Adrenal gland (tissue), 12 donors: ENCODE measurements around the gene CAMTA1. TPM values are rescaled to one million over a fixed set of nuclear protein-coding genes. Genes with fewer than 3 reads are reported as not detected.

Experiments used
- DNase-seq, 7 donors: peaks; one replicate each; pipeline ENCODE4 v3.0.0-alpha.2; 2019 to 2020
- H3K27ac ChIP-seq, 5 donors: fragments of 200-600 bp; sonication (generic) in 4 of 5; 1 replicate in 3 of 5; 2 replicates in 2 of 5; pipeline versions ENCODE4 v1.5.1 to v1.8.0; 2016 to 2020; ENCODE audit warnings: mild to moderate bottlenecking in 1 of 5
- H3K27me3 ChIP-seq: fragments of 200-600 bp; 2 replicates; pipeline ENCODE4 v1.8.0; 2021
- H3K36me3 ChIP-seq, 2 donors: fragments of 200-600 bp; replicated peaks in 1 of 2; 1 replicate in 1 of 2; 2 replicates in 1 of 2; pipeline versions ENCODE4 v1.5.1 to v1.8.0; 2018 to 2022
- H3K4me1 ChIP-seq, 2 donors: fragments of 200-600 bp; replicated peaks in 1 of 2; 1 replicate in 1 of 2; 2 replicates in 1 of 2; pipeline versions ENCODE4 v1.5.1 to v1.8.0; 2018 to 2021
- H3K4me3 ChIP-seq, 4 donors: fragments of 200-600 bp; sonication (generic) in 3 of 4; one replicate each; pipeline ENCODE4 v1.5.1; 2016 to 2018
- H3K9me3 ChIP-seq, 3 donors: fragments of 200-600 bp; sonication (generic) in 1 of 3; replicated peaks in 1 of 3; 1 replicate in 2 of 3; 2 replicates in 1 of 3; pipeline versions ENCODE4 v1.5.1 to v1.8.0; 2016 to 2021
- POLR2A ChIP-seq, 2 donors: fragments of 450-650 bp; IDR thresholded peaks; one replicate each; pipeline ENCODE4 v1.6.1; 2017; ENCODE audit warnings: antibody characterized with exemption in 2 of 2, mild to moderate bottlenecking in 2 of 2, moderate library complexity in 1 of 2
- WGBS, 4 donors: extraction: QIAGEN DNeasy Blood & Tissue Kit in 2 of 4; methylation state at CpG; one replicate each; pipeline versions ENCODE4 v1.1.5 to v1.1.7; 2013 to 2017; 5-methylcytosine and 5-hydroxymethylcytosine counted together
- intact Hi-C, 2 donors: fragments of 100-400 bp; cut with DNase I; formaldehyde crosslinking; loops; one replicate each; pipeline versions ENCODE4 v1.14.1 to v1.15.0; 2022 to 2023
- polyA plus RNA-seq, 3 donors: library from polyadenylated mRNA; stranded (reverse); fragments of 200-250 nt in 2 of 3; fragments of 350-450 nt in 1 of 3; fragmentation: Illumina TruSeq in 1 of 3; extraction: RNeasy Lipid Tissue Mini Kit (QIAGEN cat#74804) in 1 of 3; gene quantifications; one replicate each; pipeline ENCODE4 v1.2.3, GENCODE V29; 2013 to 2014
- total RNA-seq, 9 donors: library from RNA; depleted of rRNA in 4 of 9; stranded (reverse); fragments of >200 nt in 4 of 9; fragments of 120-200 nt in 1 of 9; fragmentation: NEBNext Ultra II Directional in 1 of 9; extraction: Animal tissue kit (Norgen Biotek cat#: 25700) in 1 of 9; gene quantifications; one replicate each; pipeline versions ENCODE4 v1.1.0 to v1.2.4, GENCODE V29; 2013 to 2023
- TF ChIP-seq, protein P1 (sequence below), 6 experiments: fragments of 450-650 bp in 4 of 6; fragments of 200-600 bp in 2 of 6; sonication (generic) in 1 of 6; IDR thresholded peaks; 1 replicate in 5 of 6; 2 replicates in 1 of 6; pipeline versions ENCODE4 v1.5.1 to v1.8.0; 2016 to 2021; ENCODE audit warnings: antibody characterized with exemption in 6 of 6, mild to moderate bottlenecking in 2 of 6, moderate library complexity in 1 of 6
- donor health status: healthy with polysubstance abuse.
- donor health status: Bipolar disorder and iron deficiency.
- donor health status: DM: yes; HTN: yes; CAD: no.
- donor health status: DM: no; HTN: no; CAD: no.
- donor health status: DM: no; HTN: no; CAD: no.
- donor health status: DM: yes; HTN: yes; CAD: no.

The CAMTA1 gene
- total and polyA plus RNA-seq, 12 donors, result 62.9 to 141 (median 96.9) TPM

GRCh38 chr1:7227654-7228053 is 442.4 kb downstream of the CAMTA1 start:
- TF ChIP-seq, protein P1, sequence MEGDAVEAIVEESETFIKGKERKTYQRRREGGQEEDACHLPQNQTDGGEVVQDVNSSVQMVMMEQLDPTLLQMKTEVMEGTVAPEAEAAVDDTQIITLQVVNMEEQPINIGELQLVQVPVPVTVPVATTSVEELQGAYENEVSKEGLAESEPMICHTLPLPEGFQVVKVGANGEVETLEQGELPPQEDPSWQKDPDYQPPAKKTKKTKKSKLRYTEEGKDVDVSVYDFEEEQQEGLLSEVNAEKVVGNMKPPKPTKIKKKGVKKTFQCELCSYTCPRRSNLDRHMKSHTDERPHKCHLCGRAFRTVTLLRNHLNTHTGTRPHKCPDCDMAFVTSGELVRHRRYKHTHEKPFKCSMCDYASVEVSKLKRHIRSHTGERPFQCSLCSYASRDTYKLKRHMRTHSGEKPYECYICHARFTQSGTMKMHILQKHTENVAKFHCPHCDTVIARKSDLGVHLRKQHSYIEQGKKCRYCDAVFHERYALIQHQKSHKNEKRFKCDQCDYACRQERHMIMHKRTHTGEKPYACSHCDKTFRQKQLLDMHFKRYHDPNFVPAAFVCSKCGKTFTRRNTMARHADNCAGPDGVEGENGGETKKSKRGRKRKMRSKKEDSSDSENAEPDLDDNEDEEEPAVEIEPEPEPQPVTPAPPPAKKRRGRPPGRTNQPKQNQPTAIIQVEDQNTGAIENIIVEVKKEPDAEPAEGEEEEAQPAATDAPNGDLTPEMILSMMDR (IDR thresholded peaks at IDR 0.05), result no peak
- no peaks in the 10 kb centered on the region for H3K36me3 ChIP-seq
- 87 to 95% (median 93%) methylated on average over 4 to 5 of the region's 5 CpGs for WGBS, 4 donors
- intact Hi-C loops, result loop anchor here (10.0 kb wide), 2 partner anchors 183 to 417 kb away; no protein-coding TSS in a partner anchor
- H3K27ac ChIP-seq, result no peak overlapping the region
- H3K27me3 ChIP-seq, result no peaks in the 10 kb centered on the region
- H3K4me3 ChIP-seq, result no peak overlapping the region
- H3K4me1 ChIP-seq, result no peaks in the 10 kb centered on the region
- DNase-seq, result peak in 1 of 7 donors; percentile 17
- H3K9me3 ChIP-seq, result no peaks in the 10 kb centered on the region

DNA sequence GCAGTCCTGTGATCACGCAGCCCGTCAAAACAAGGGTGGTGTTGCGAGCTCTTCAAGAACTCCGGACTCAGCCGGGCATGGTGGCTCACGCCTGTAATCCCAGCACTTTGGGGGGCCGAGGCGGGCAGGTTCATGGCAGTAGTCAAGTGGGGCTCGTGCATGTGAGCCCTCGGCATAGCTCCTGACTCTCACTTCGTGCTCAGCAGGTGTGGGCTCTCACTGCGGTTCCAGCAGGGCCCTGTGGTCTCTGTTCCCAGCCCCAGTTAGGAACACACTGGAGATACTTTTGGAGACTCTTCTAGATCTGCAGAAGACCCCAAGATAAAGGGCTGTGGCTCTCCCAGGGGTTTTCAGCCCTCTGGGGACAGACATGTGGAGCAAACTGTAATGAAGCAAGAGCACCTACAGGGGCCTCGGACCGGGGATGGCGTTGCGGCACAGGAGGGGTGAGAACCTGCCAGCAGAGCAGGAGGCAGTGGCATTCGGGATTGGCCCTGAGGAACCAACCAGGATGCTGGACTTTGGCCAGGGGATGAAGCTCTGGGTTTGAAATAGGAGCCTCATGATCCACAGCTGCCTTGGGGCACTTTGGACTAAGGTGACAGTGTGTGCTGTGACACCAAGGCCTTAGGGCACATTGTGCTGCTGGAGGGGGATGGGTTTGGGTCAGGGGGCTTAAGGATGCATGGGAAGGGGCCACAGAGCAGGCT is 443.2 kb downstream of the CAMTA1 start:
- 76 to 85% (median 81%) methylated on average over 6 to 17 of the region's 17 CpGs for WGBS, 4 donors
- intact Hi-C loops, result loop anchor here (10.0 kb wide), 2 partner anchors 184 to 416 kb away; no protein-coding TSS in a partner anchor
- H3K27ac ChIP-seq, result no peak overlapping the region
- no peaks in the 10 kb centered on the region for H3K4me1 ChIP-seq
- no peaks in the 10 kb centered on the region for H3K9me3 ChIP-seq
- no peaks in the 10 kb centered on the region for H3K36me3 ChIP-seq
- peak in 1 of 7 donors; percentile 43 for DNase-seq
- no peak overlapping the region for H3K4me3 ChIP-seq
- TF ChIP-seq, protein P1 (IDR thresholded peaks at IDR 0.05), result no peak
- TF ChIP-seq POLR2A (IDR thresholded peaks at IDR 0.05), result no peak
- H3K27me3 ChIP-seq, result no peaks in the 10 kb centered on the region

- Histone ChIP-seq H3K27me3 (no peaks in the 10 kb centered on the region), H3K9me3 (no peaks in the 10 kb centered on the region), H3K36me3 (no peaks in the 10 kb centered on the region), H3K27ac (no peak overlapping the region), H3K4me3 (no peak overlapping the region), H3K4me1 (no peaks in the 10 kb centered on the region)
- WGBS, 4 donors, result 74 to 80% (median 77%) methylated on average over 3 to 4 of the region's 4 CpGs
- peak in 2 of 7 donors; percentile 5 to 15 for DNase-seq
- intact Hi-C loops, result loop anchor here (10.0 kb wide), 2 partner anchors 184 to 416 kb away; no protein-coding TSS in a partner anchor
- TF ChIP-seq, protein P1 (IDR thresholded peaks at IDR 0.05), result no peak
- no peak for TF ChIP-seq POLR2A (IDR thresholded peaks at IDR 0.05)
Observed at GRCh38 chr1:7229186-7229585, 443.9 kb downstream of the CAMTA1 start.

DNA sequence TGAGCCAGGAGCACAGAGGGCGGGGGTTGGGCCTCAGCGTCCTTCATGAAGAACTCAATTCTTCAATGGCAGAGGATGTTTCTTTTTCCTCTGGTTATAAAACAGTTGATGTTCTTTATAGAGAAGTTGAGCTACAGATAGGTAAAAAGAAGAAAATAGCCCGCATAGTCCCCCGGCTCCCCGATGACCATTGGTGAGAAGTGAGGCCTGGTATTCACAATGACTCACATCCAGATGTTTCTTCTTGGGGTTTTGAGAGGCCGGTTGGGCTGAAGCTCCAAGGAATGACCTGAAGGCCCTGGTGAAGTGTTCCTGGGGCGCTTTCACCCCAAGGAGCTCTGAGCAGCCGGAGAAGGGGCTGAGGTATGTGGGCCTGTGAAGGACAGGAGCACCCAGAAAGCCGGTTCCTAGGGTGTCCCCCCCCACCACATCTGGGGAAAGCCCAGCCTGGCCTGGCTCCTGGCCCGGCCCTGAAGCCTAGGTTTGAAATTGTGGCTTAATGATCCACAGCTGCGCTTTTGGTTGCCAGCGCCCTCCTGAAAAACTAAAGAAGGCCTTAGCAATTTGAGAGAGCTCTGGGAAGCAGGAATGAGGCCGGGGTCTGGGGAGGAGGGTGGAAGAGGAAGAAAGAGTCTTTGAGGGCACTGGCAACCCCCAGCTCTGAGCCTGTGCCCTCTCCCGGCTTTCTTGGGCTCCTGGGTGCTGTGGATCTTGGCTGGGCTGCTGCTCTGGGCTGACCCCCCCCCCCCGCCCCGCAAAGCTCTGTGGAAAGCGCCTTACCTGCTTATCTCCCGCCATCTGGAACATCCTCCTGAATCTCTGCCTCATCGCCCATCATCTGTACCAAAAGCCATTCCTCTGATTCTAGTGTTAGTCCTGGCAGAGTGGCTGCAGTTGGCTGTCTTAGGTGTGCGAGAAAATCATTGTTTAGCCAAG is 444.7 kb downstream of the CAMTA1 start:
- no peaks in the 10 kb centered on the region for H3K27me3 ChIP-seq
- intact Hi-C loops, result loop anchor here (10.0 kb wide), 2 partner anchors 185 to 415 kb away; no protein-coding TSS in a partner anchor
- TF ChIP-seq, protein P1 (IDR thresholded peaks at IDR 0.05), result no peak
- no peak for TF ChIP-seq POLR2A (IDR thresholded peaks at IDR 0.05)
- H3K36me3 ChIP-seq, result no peaks in the 10 kb centered on the region
- peak in 2 of 7 donors; percentile 5 to 39 for DNase-seq
- no peak overlapping the region for H3K4me3 ChIP-seq
- no peaks in the 10 kb centered on the region for H3K4me1 ChIP-seq
- no peak overlapping the region for H3K27ac ChIP-seq
- 84 to 94% (median 90%) methylated on average over 16 to 20 of the region's 20 CpGs for WGBS, 4 donors
- no peaks in the 10 kb centered on the region for H3K9me3 ChIP-seq
